IMR-90 (cell line): Measurements from ENCODE around the gene BAD. TPM values are rescaled to one million over a fixed set of nuclear protein-coding genes. Genes with fewer than 3 reads are reported as not detected.

ENCODE experiments used
- ATAC-seq: fragments of 200-7000 bp; cut with Tn5 transposase; 2 replicates; pipeline ENCODE4 v1.9.1; 2020; ENCODE audit warnings: low read depth, mild to moderate bottlenecking, moderate library complexity
- BruUV-seq: library from RNA; stranded (reverse); fragments of 400-500 nt; replicated peaks from 2 replicates; lab custom pipeline; 2021; lab: Mats Ljungman, UMichigan
- CTCF ChIA-PET: fragments of 300-600 bp; formaldehyde crosslinking; extraction: SDS; loops from one replicate; lab custom pipeline; 2021; ENCODE audit warnings: antibody characterized with exemption; lab: Yijun Ruan, JAX
- POLR2A ChIA-PET: fragments of 300-600 bp; sonication (Branson Sonifier 250); formaldehyde crosslinking; loops from one replicate; lab custom pipeline; 2022; ENCODE audit warnings: antibody characterized with exemption; ENCODE audit not compliant: unreplicated experiment; lab: Charles Lee
- DNase-seq: peaks from one replicate; pipeline ENCODE4 v3.0.0; 2013
- H2AFZ ChIP-seq: replicated peaks from 2 replicates; pipeline ENCODE3; 2013; ENCODE audit warnings: low read length, mild to moderate bottlenecking; ENCODE audit not compliant: poor library complexity
- H2AK5ac ChIP-seq: 2 replicates; pipeline ENCODE4 v1.6.1; 2013; ENCODE audit warnings: low read depth, low read length, inconsistent platforms
- H2AK9ac ChIP-seq: replicated peaks from 2 replicates; pipeline ENCODE3; 2013; ENCODE audit warnings: mild to moderate bottlenecking, low read depth, low read length, moderate library complexity; ENCODE audit not compliant: poor library complexity
- H2BK120ac ChIP-seq: 2 replicates; pipeline ENCODE4 v1.6.1; 2013; ENCODE audit warnings: low read depth, low read length, inconsistent platforms
- H2BK15ac ChIP-seq: 3 replicates; pipeline ENCODE4 v1.6.1; 2013; ENCODE audit warnings: low read depth, low read length, inconsistent platforms
- H2BK20ac ChIP-seq: 2 replicates; pipeline ENCODE4 v1.6.1; 2013; ENCODE audit warnings: low read depth, mild to moderate bottlenecking, inconsistent platforms, low read length, moderate library complexity
- H2BK5ac ChIP-seq: 2 replicates; pipeline ENCODE4 v1.6.1; 2013; ENCODE audit warnings: mild to moderate bottlenecking, low read depth, low read length, inconsistent platforms; ENCODE audit not compliant: poor library complexity, severe bottlenecking
- H3K14ac ChIP-seq: replicated peaks from 2 replicates; pipeline ENCODE4 v1.6.1; 2013; ENCODE audit warnings: low read depth, low read length, inconsistent platforms
- H3K18ac ChIP-seq: 2 replicates; pipeline ENCODE4 v1.6.1; 2013; ENCODE audit warnings: low read depth, low read length, control low read depth
- H3K23ac ChIP-seq: 2 replicates; pipeline ENCODE4 v1.6.1; 2013; ENCODE audit warnings: low read depth, low read length, inconsistent platforms
- H3K27ac ChIP-seq: 2 replicates; pipeline ENCODE4 v1.5.1; 2013; ENCODE audit warnings: mild to moderate bottlenecking, control low read depth, low read length; ENCODE audit not compliant: insufficient read depth
- H3K27me3 ChIP-seq: 2 replicates; pipeline ENCODE4 v1.6.1; 2013; ENCODE audit warnings: low read length; ENCODE audit not compliant: control insufficient read depth, insufficient read depth
- H3K36me3 ChIP-seq: 2 replicates; pipeline ENCODE4 v1.6.1; 2013; ENCODE audit warnings: low read length, mixed read lengths; ENCODE audit not compliant: control insufficient read depth, insufficient read depth
- H3K4ac ChIP-seq: 2 replicates; pipeline ENCODE4 v1.6.1; 2013; ENCODE audit warnings: low read depth, low read length, inconsistent platforms
- H3K4me1 ChIP-seq: 2 replicates; pipeline ENCODE4 v1.6.1; 2013; ENCODE audit warnings: low read length, mixed read lengths; ENCODE audit not compliant: control insufficient read depth, insufficient read depth
- H3K4me2 ChIP-seq: 2 replicates; pipeline ENCODE4 v1.6.1; 2013; ENCODE audit warnings: low read depth, mild to moderate bottlenecking, control low read depth, low read length, moderate library complexity
- H3K4me3 ChIP-seq: 2 replicates; pipeline ENCODE4 v1.5.1; 2013; ENCODE audit warnings: low read depth, mild to moderate bottlenecking, control low read depth, low read length, moderate library complexity; ENCODE audit not compliant: insufficient read depth
- H3K56ac ChIP-seq: 2 replicates; pipeline ENCODE4 v1.6.1; 2013; ENCODE audit warnings: low read length, inconsistent platforms; ENCODE audit not compliant: insufficient read depth; ENCODE audit errors: extremely low read depth
- H3K79me1 ChIP-seq, 2 experiments: 2 replicates each; pipeline ENCODE4 v1.6.1; 2013; ENCODE audit warnings: low read length in 2 of 2, inconsistent platforms in 1 of 2, low read depth in 1 of 2
- H3K9ac ChIP-seq: 2 replicates; pipeline ENCODE4 v1.6.1; 2013; ENCODE audit warnings: low read depth, low read length, control low read depth
- H3K9me1 ChIP-seq: 2 replicates; pipeline ENCODE4 v1.6.1; 2013; ENCODE audit warnings: low read length, inconsistent platforms; ENCODE audit not compliant: insufficient read depth
- H3K9me3 ChIP-seq: 2 replicates; pipeline ENCODE4 v1.6.1; 2013; ENCODE audit warnings: low read length; ENCODE audit not compliant: control insufficient read depth, insufficient read depth
- H4K20me1 ChIP-seq: 2 replicates; pipeline ENCODE4 v1.6.1; 2013; ENCODE audit warnings: low read length, inconsistent platforms; ENCODE audit not compliant: insufficient read depth
- H4K5ac ChIP-seq: 2 replicates; pipeline ENCODE4 v1.6.1; 2013; ENCODE audit warnings: mild to moderate bottlenecking, low read depth, low read length, control low read depth
- H4K8ac ChIP-seq, 2 experiments: 2 replicates each; pipeline ENCODE4 v1.6.1; 2013; ENCODE audit warnings: low read depth in 2 of 2, low read length in 2 of 2, control low read depth in 1 of 2, inconsistent platforms in 1 of 2
- H4K91ac ChIP-seq: 2 replicates; pipeline ENCODE4 v1.6.1; 2013; ENCODE audit warnings: low read depth, low read length, inconsistent platforms; ENCODE audit not compliant: insufficient read depth
- BHLHE40 ChIP-seq: fragments of 150-350 bp; IDR thresholded peaks from 2 replicates; pipeline ENCODE4 v1.6.1; 2016; ENCODE audit warnings: mild to moderate bottlenecking, low read depth, low read length
- CEBPB ChIP-seq: IDR thresholded peaks from 2 replicates; pipeline ENCODE4 v1.6.1; 2012; ENCODE audit warnings: low read depth, low read length, improper control_type of control experiment
- CHD1 ChIP-seq: IDR thresholded peaks from 2 replicates; pipeline ENCODE4 v1.6.1; 2012; ENCODE audit warnings: low read depth, low read length, improper control_type of control experiment
- CTCF ChIP-seq: conservative IDR thresholded peaks from 2 replicates; pipeline ENCODE4 v1.5.1; 2012; ENCODE audit warnings: mild to moderate bottlenecking, low read depth, low read length, improper control_type of control experiment
- ELK1 ChIP-seq: fragments of 150-350 bp; IDR thresholded peaks from 2 replicates; pipeline ENCODE4 v1.6.1; 2016; ENCODE audit warnings: low read depth, mild to moderate bottlenecking, low read length, moderate library complexity, borderline replicate concordance
- FOS ChIP-seq: fragments of 150-350 bp; IDR thresholded peaks from 2 replicates; pipeline ENCODE4 v1.6.1; 2016; ENCODE audit warnings: low read depth, low read length
- MAFK ChIP-seq: IDR thresholded peaks from 2 replicates; pipeline ENCODE4 v1.6.1; 2012; ENCODE audit warnings: low read depth, low read length, improper control_type of control experiment
- MAZ ChIP-seq: IDR thresholded peaks from 2 replicates; pipeline ENCODE4 v1.6.1; 2012; ENCODE audit warnings: low read depth, mild to moderate bottlenecking, low read length, improper control_type of control experiment, moderate library complexity, borderline replicate concordance
- MXI1 ChIP-seq: IDR thresholded peaks from 2 replicates; pipeline ENCODE4 v1.6.1; 2012; ENCODE audit warnings: low read depth, mild to moderate bottlenecking, low read length, moderate library complexity, borderline replicate concordance
- NFE2L2 ChIP-seq: fragments of 150-350 bp; IDR thresholded peaks from 2 replicates; pipeline ENCODE4 v1.6.1; 2016; ENCODE audit warnings: low read depth, mild to moderate bottlenecking, low read length
- POLR2A ChIP-seq: IDR thresholded peaks from 2 replicates; pipeline ENCODE4 v1.6.1; 2012; ENCODE audit warnings: mild to moderate bottlenecking, low read depth, low read length
- RAD21 ChIP-seq: IDR thresholded peaks from 2 replicates; pipeline ENCODE4 v1.6.1; 2012; ENCODE audit warnings: low read length, improper control_type of control experiment
- RCOR1 ChIP-seq: IDR thresholded peaks from 2 replicates; pipeline ENCODE4 v1.6.1; 2012; ENCODE audit warnings: mild to moderate bottlenecking, low read length, improper control_type of control experiment; ENCODE audit not compliant: insufficient replicate concordance
- RFX5 ChIP-seq: IDR thresholded peaks from 2 replicates; pipeline ENCODE4 v1.8.0; 2012; ENCODE audit warnings: low read depth, mild to moderate bottlenecking, low read length, moderate library complexity
- SMC3 ChIP-seq: fragments of 150-350 bp; IDR thresholded peaks from 2 replicates; pipeline ENCODE4 v1.6.1; 2016; ENCODE audit warnings: low read depth, mild to moderate bottlenecking, antibody characterized with exemption, low read length, moderate library complexity
- USF2 ChIP-seq: fragments of 150-350 bp; IDR thresholded peaks from 2 replicates; pipeline ENCODE4 v1.6.1; 2017; ENCODE audit warnings: mild to moderate bottlenecking, antibody characterized with exemption, low read length, low read depth
- WGBS, 2 experiments: methylation state at CpG; one replicate each; pipeline versions ENCODE4 v1.1.5 to v1.1.7; 2013; ENCODE audit warnings: missing lambda C conversion rate in 2 of 2; ENCODE audit not compliant: insufficient read length in 1 of 2; ENCODE audit errors: extremely low coverage in 2 of 2; 5-methylcytosine and 5-hydroxymethylcytosine counted together
- dilution Hi-C: fragments of 300-500 bp; cut with HindIII; formaldehyde crosslinking; loops from one replicate; pipeline ENCODE4 v1.14.3; 2018; ENCODE audit warnings: low sequenced_read_pairs; ENCODE audit not compliant: unreplicated experiment
- in situ Hi-C: fragments of 300-500 bp; cut with MboI; formaldehyde crosslinking; loops from 3 replicates; pipeline ENCODE4 v1.14.3; 2019; ENCODE audit warnings: low sequenced_read_pairs, inconsistent platforms, mixed read lengths
- intact Hi-C: fragments of 100-400 bp; cut with micrococcal nuclease; formaldehyde crosslinking; loops from 2 replicates; pipeline ENCODE4 v1.10.0; 2022
- polyA plus RNA-seq, 3 experiments: library from polyadenylated mRNA; depleted of rRNA; stranded (reverse); fragments of >200 nt; gene quantifications; 2 replicates each; pipeline ENCODE4 v1.2.3, GENCODE V29; 2012; ENCODE audit warnings: low replicate concordance in 1 of 3
- total RNA-seq: library from RNA; depleted of rRNA; stranded (reverse); fragments of >200 nt; gene quantifications from 2 replicates; pipeline ENCODE4 v1.2.3, GENCODE V29; 2012

Gene BAD
- total and polyA plus RNA-seq, 2 of the 4 experiments (the other 2 are of a cell fraction) = 30.3 to 68.0 TPM

- H3K4me3 ChIP-seq = no peak overlapping the region
- ATAC-seq (no peak), DNase-seq (peak; percentile 38)
- H2BK120ac ChIP-seq = no peak overlapping the region
- no TSS peak for BruUV-seq
- H3K36me3 ChIP-seq = peaks cover 22% of the 10 kb centered on the region
- H2BK5ac ChIP-seq = no peak overlapping the region
- no peak overlapping the region for H3K27ac ChIP-seq
- H3K79me1 ChIP-seq = peaks cover 7 to 31% of the 10 kb centered on the region in 2 experiments
- CTCF ChIA-PET = interaction anchor here (0.6 to 1.5 kb wide), 2 partner anchors 10 to 16 kb away, joined by 3 to 4 read pairs; partner anchors contain the start of gene ESRRA
- in situ Hi-C loops (no loop called here), intact Hi-C loops (no loop called here), dilution Hi-C loops (no loop called here)
- no peak overlapping the region for H2BK20ac ChIP-seq
- H2AK5ac ChIP-seq = peak overlapping the region; percentile 17; the same call in 1 of the 2 replicates
- TF ChIP-seq RCOR1 = no peak
- TF ChIP-seq CHD1 = no peak
- no peak for TF ChIP-seq BHLHE40
- TF ChIP-seq FOS = no peak
- no peak for TF ChIP-seq MAZ
- no peak for TF ChIP-seq CTCF
- TF ChIP-seq RAD21 = no peak
- TF ChIP-seq POLR2A = no peak
- no peak for TF ChIP-seq MXI1
- no peak for TF ChIP-seq RFX5
- no peak for TF ChIP-seq NFE2L2
- no peak for TF ChIP-seq ELK1
- TF ChIP-seq SMC3 = no peak
- no peak for TF ChIP-seq CEBPB
- no peak for TF ChIP-seq USF2
- no peak for TF ChIP-seq MAFK
- H4K8ac ChIP-seq = no peak overlapping the region
- H3K4me1 ChIP-seq = peaks cover 10% of the 10 kb centered on the region
- H4K5ac ChIP-seq = no peak overlapping the region
- H3K14ac ChIP-seq = no peak overlapping the region
- no peak overlapping the region for H2BK15ac ChIP-seq
- 79% methylated on average over 3 of the region's 5 CpGs; no CpG with 5 or more reads in 1 of the 2 experiments for WGBS, 2 experiments
- POLR2A ChIA-PET = no interaction called here
- H3K4me2 ChIP-seq = no peak overlapping the region
- H3K18ac ChIP-seq = no peak overlapping the region
- peaks cover 14% of the 10 kb centered on the region for H3K9me1 ChIP-seq
- H4K20me1 ChIP-seq = no peaks in the 10 kb centered on the region; the same call in 1 of the 2 replicates
- no peaks in the 10 kb centered on the region for H3K27me3 ChIP-seq
- H2AK9ac ChIP-seq = no peak overlapping the region
- H3K9ac ChIP-seq = no peak overlapping the region
- no peak overlapping the region for H3K4ac ChIP-seq
- no peak overlapping the region for H3K23ac ChIP-seq
- no peak overlapping the region for H2AFZ ChIP-seq
- H3K56ac ChIP-seq = no peak overlapping the region
- no peak overlapping the region for H4K91ac ChIP-seq
- no peaks in the 10 kb centered on the region for H3K9me3 ChIP-seq
These were observed 37.1 kb upstream of the BAD start for GRCh38 chr11:64321533-64321932.
